SH-SY5Y (cell line): ENCODE data around the gene PLG.

Experiments
- GATA2 ChIP-seq: IDR thresholded peaks from 2 replicates; pipeline ENCODE4 v1.6.1; 2011; ENCODE audit warnings: mild to moderate bottlenecking, low read depth, low read length
- GATA3 ChIP-seq: IDR thresholded peaks from 2 replicates; pipeline ENCODE4 v1.6.1; 2011; ENCODE audit warnings: low read depth, mild to moderate bottlenecking, low read length, moderate library complexity

The PLG gene

GRCh38 chr6:160767647-160768019 lies 65.6 kb downstream of the PLG start:
- TF ChIP-seq GATA3 (no peak), GATA2 (no peak)

- TF ChIP-seq GATA3: no peak
- no peak for TF ChIP-seq GATA2
Observed at GRCh38 chr6:160768101-160768500, 66.1 kb downstream of the PLG start.

- TF ChIP-seq GATA2 (no peak), GATA3 (no peak)
Observed at GRCh38 chr6:160774399-160774798, 72.4 kb downstream of the PLG start.

- TF ChIP-seq GATA2 (no peak), GATA3 (no peak)
Observed at GRCh38 chr6:160775792-160776580, 73.9 kb downstream of the PLG start.

- TF ChIP-seq GATA2: no peak
- no peak for TF ChIP-seq GATA3
Observed at GRCh38 chr6:160781298-160781697, 79.3 kb downstream of the PLG start.

- TF ChIP-seq GATA2 (no peak), GATA3 (no peak)
Observed at GRCh38 chr6:160782228-160782627, 80.2 kb downstream of the PLG start.

- no peak for TF ChIP-seq GATA2
- TF ChIP-seq GATA3: no peak
Observed at GRCh38 chr6:160783741-160784140, 81.7 kb downstream of the PLG start.

- TF ChIP-seq GATA3: no peak
- no peak for TF ChIP-seq GATA2
Observed at GRCh38 chr6:160788806-160789205, 86.8 kb downstream of the PLG start.

- no peak for TF ChIP-seq GATA3
- TF ChIP-seq GATA2: no peak
Observed at GRCh38 chr6:160789263-160790027, 87.4 kb downstream of the PLG start.

- no peak for TF ChIP-seq GATA3
- no peak for TF ChIP-seq GATA2
Observed at GRCh38 chr6:160790028-160790792, 88.2 kb downstream of the PLG start.

- TF ChIP-seq GATA3 (no peak), GATA2 (no peak)
Observed at GRCh38 chr6:160791459-160791858, 89.4 kb downstream of the PLG start.

- TF ChIP-seq GATA3 (no peak), GATA2 (no peak)
Observed at GRCh38 chr6:160791981-160792418, 90.0 kb downstream of the PLG start.

- TF ChIP-seq GATA2 (no peak), GATA3 (no peak)
Observed at GRCh38 chr6:160792708-160793107, 90.7 kb downstream of the PLG start.

- TF ChIP-seq GATA3: no peak
- no peak for TF ChIP-seq GATA2
Observed at GRCh38 chr6:160793652-160794051, 91.6 kb downstream of the PLG start.

- TF ChIP-seq GATA3 (no peak), GATA2 (no peak)
Observed at GRCh38 chr6:160795721-160796120, 93.7 kb downstream of the PLG start.
